Nucleus accumbens (tissue), 56 donors: ENCODE measurements around the gene EN1.

Experiments used
- DNase-seq, 56 donors: peaks; one replicate each; lab custom pipeline; 2025; lab: John Stamatoyannopoulos, UW

EN1 gene

DNA sequence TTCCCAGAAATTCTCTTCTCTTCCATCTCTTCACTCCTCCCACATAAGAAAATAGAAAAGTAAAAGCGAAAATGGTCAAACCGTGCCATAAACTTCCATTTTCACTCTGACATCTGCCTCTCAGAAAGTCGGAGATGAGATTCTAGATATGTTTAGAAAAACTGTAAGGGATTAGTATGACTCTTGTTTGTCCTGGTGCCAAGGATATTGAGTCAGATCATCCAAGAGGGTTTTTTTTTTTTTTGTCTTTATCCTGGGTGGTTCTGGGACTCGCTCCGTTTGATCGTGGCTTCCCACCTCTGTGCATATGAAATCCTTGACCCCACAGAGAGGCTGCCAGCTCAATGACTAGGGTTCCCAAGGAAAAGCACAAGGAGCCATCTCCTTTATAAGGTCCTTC, 17.3 kb downstream of the EN1 start:
- no peak for DNase-seq

- no peak for DNase-seq
Measured at GRCh38 chr2:118826093-118826492, 21.4 kb downstream of the EN1 start.

DNA sequence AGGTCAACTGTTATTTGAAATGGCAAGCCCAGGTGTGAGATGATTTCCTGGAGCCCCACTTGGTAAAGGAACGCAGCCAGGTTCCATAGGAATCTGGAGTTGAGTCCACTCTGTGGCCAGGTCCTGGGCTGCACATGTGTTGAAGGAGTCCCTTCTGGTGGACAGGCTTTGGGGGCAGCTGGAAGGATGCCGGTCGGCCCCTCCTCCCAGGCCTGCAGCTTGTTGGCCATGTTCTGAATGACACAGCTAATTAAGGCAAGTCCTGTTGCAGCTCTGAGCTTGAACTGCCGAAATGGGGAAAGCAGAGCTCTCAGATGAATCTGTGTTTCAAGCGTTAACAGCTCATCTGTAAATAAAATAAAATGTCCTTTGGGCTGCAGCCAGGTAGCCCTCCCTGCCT, 23.8 kb downstream of the EN1 start:
- DNase-seq = no peak

DNA sequence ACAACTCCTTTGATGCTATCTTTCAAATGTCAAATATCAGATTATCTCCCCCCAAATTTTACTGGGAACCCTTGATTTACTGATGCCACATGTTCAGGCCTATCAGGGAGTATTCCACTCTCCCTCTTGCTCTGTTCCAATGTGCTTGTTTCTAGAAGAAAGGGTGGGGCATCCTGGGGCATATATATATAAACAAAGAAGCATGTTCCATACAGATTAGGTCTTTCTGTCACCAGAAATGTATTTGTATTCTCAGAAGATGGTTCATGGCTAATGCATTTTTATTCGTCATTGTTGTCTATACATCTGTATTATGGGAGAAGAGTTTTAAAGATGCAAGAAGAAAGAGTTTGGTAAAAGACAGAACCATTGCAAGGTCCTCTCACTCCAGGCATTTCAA, 24.9 kb downstream of the EN1 start:
- no peak for DNase-seq

- DNase-seq = no peak
Measured at GRCh38 chr2:118822015-118822414, 25.4 kb downstream of the EN1 start.

- no peak for DNase-seq
Measured at GRCh38 chr2:118817469-118817868, 30.0 kb downstream of the EN1 start.

GRCh38 chr2:118816669-118817068, 30.8 kb downstream of the EN1 start:
- DNase-seq = no peak

DNA sequence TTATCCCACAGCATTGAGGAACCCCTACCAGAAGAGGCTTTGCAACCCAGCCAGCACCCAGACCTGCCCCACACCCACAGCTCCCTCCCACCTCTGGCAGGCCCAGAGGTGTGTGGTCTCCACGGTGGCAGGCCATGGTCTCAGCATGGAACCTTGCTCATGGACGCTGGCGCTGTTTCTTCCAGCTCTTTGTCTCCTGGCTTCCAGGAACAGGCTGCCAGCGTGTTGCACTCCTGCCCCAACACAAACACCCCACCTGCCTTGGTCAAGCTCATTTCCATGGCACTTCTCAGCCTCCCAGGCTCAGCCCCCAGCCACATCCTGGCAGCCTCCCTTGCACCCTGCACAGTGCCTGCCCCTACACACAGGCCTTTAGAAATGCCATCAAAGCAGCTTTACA, 31.7 kb downstream of the EN1 start:
- no peak for DNase-seq

- DNase-seq = no peak
Measured at GRCh38 chr2:118815314-118815713, 32.1 kb downstream of the EN1 start.

DNA sequence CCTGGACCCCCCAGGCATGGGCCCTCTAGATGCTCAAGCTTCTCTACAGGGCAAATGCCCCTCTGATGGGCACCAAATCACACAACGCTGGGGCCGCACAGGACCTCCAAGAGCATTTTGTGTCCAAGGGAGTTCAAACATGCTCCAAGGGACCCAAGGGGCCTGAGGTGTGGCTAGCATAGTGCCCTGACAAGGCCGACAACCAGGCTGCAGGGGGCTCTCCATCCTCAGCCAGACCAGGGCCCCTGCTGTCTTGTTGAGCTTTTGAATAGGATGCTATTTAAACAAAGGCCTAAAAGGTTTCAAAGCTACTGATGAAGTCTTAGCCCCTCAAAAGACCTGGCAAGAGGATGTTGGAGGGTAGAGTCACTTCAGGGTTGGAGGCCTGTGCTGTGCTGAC, 33.1 kb downstream of the EN1 start:
- no peak for DNase-seq

DNA sequence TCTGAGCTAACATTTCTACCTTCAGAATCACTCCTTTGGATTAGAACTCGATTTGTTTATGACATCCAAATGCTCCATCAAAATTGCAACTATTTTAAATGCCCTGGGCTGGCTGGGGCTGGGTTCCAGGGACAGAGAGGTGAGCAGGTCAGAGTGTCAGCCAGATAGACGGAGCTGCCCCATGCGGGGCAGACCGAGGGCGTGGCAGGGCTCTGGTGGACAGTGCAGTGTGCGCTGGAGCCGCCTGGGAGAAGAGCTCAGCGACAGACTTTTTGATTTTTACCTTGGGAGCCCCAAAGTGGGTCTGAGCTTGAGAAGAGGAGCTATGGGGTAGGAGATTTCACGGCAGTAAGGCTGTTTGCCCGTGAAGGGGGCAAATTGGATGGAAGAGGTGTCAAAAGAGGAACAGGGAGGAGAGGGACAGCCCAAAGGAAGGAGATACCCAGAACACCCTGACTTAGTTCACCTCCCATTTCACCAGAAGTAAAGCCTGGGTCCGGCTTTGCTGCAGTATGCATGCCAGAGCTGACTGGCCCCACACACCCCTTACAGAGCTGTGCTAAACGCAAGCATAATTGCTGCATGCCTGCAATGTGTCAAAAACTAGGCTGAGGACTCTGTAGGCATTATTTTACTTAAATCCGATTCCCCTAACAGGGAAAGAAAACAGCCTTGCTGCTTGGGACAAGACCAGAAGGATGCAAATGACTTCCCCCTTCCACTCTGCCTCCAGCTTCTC, 33.7 kb downstream of the EN1 start:
- no peak for DNase-seq

DNA sequence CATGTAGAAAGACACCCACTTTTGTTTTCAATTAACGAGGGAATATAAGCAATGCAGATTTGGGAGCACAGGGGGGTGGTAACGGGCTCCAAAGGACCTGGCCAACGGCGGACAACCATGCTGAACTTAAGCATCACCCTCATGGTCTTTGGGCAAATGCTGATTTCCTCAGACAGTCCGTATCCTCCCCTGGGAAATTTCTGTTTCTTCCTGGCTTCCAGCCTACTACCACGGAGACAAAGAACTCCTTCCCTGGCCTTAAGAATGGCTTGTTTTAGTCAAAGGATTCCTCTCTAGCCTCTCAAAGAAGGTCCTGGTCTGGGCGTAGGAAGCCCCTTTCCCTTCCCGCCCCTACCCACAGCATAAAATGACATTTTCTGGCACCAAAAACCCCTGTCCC, 34.3 kb downstream of the EN1 start:
- no peak for DNase-seq

DNA sequence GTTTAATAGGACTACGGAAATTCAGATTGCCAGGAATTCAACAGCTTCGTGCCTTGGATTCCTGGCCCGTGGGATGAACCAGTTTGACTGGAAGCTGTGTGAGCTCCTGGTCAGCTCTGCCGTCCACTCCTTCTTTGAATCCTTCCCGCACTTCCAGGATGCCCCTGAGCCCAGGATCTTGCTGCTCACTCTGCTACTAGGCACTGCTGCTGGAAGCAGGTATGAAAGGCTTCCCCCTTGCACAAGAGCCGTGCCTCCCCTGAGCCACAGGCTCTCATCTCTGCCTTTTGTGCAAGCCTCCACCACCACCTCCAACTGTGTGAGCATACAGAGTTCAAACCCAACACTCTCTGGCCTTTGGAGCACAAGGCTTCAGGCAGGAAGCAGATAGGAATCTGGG, 34.9 kb downstream of the EN1 start:
- DNase-seq = no peak

DNA sequence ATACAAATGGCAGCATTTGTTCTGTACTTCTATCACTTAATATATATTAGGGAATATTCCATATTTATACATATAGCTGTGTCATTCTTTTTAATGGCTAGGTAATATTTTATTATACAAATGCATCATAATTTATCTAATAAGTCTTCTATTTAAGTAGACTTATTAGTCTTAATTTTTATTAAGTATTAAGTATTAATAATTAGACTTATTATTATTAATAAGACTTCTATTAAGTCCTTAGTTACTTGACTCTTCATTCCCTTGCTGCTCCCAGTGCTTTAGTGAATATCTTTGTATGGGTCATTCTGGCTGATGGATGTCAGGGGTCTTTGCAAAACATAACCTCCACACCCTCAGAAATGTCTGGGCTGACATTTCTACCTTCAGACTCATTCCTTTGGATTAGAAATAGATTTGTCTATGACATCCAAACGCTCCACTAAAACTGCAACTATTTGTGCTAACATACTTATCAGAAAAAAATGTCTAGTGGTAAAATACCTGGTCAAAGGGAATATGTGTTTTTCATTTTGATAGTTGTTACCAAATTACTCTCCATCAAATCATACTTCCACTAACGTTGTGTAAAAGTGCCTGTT, 35.8 kb downstream of the EN1 start:
- no peak for DNase-seq

GRCh38 chr2:118810766-118811165, 36.7 kb downstream of the EN1 start:
- no peak for DNase-seq

DNA sequence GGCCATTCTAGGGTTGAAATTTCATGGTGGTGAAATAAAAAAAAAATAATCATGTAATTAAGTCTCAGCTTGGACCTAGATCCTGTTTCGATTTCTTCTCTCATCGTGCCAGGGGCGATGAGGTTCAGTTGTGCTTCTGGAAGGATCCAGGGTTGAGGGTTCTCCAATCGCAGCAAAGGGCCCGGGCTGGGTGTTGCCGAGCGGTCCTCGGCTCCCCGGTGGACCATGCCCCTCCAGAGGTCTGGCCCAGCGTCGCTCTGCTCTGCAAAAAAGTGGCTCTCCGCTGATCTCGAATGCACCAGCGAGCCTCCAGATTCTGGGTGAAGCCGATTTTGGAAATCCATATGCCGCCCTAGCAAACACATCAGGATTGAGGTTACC, 39.0 kb downstream of the EN1 start:
- DNase-seq = no peak

- DNase-seq = no peak
Measured at GRCh38 chr2:118807668-118808428, 39.6 kb downstream of the EN1 start.

GRCh38 chr2:118806797-118807667, 40.4 kb downstream of the EN1 start:
- DNase-seq = no peak

DNA sequence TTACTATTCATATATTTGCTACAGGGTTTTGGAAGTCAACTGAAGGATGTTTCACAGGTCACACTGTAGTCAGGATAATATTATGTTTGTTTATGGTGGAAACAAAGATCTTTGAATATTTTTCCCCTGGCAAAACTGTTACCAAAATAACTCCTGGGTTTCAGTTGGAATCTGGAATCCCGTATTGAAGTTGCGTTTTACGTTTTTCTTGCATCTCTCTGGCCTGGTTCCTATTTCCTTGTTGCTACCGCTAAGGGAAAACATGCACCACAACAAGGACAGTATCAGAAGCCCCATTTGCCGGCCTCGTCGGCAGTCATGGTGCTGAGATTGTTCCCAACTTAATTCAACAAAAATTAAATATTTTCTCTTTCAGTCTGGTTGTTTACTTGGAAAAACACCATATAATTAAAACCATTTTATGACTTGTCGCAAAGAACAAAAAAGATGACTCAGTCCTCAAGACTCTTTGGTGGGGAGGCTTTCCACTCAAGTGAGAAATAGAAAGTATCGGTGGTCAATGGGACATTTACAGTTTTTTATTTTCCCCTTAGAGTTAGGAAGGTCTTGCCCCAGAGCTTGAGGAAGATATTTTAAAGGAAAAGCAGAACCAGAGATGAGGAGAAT, 42.3 kb downstream of the EN1 start:
- no peak for DNase-seq

DNA sequence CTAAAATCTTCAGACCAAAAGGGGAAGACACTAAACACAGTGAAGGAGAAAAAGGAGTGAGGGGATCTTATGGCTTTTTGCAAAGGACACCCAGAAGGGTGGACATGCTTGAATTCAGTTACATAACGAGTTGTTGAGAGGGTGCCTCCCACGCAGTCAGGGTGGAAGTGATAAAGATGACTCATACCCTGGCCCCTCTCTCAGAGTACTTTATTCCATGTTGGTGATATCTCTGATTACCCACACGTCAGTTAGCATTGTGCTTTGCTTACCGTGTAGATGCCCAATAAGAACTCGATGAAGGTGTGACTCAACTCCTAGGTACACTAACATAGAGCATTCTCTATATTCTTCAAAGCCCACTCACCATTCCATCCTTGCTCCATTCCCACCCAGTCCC, 44.4 kb downstream of the EN1 start:
- DNase-seq = no peak

DNA sequence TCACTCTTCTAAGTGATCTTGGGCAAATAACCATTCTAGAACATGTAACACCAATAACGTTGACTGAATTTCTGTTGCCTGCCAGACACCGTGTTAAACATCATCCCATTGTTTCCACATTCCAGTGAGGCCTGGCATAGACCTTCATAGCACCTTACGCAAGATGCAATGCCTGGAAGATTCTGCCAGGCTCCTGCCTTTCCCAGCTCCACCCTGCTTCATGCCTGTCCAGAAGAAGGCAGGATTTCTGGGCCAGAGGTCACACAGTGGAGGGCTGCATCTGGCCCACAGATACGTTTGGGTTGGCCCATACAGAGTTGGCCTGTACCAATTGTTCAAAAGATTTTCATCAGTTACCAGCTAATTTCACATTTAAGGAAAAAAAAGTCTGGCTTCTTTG, 46.3 kb downstream of the EN1 start:
- no peak for DNase-seq
